DMS 273 treated with DMSO at 0.1 percent for 48 hours (cell line): Measurements from ENCODE around the gene STK16.

ENCODE experiments used
- DNase-seq: peaks from one replicate; lab custom pipeline; 2025; lab: John Stamatoyannopoulos, UW

STK16 gene

DNA sequence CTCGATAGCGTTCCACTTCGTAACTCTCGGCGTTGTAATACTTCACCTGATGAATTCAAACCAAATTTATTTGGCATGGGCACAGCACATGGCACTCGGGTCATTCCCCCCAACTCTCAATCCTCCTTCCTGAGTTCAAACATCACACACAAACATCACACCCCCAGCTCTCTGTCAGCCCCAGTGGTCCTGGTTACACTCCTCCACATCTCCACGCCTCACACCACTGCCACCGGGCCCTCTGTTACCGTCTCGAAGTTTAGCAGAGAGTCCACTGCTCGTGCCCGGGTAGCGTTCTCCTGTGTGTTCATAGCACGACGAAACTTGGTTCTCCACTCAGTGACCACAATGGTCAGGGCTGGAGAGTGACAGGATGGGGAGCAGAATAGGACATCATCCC lies 31.1 kb upstream of the STK16 start:
- DNase-seq = no peak

DNA sequence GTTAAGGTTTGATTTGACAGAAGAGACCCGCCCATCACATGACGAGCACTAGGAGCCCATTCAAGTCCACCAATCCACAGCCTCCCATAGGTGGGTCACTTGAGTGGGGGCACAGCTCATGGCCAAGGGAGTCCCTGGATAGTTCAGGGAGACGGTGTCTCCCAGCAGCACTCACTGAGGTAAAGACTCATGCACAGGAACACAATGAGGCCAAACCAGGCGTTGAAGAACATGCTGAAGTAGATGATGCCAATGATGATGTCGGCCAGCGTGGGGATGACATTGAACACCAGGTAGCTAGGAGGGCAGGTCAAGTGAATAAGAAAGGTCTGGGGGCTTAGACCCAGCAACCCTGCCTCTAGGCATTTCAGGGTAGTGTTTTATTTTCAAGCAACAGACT lies 30.5 kb upstream of the STK16 start:
- no peak for DNase-seq

DNA sequence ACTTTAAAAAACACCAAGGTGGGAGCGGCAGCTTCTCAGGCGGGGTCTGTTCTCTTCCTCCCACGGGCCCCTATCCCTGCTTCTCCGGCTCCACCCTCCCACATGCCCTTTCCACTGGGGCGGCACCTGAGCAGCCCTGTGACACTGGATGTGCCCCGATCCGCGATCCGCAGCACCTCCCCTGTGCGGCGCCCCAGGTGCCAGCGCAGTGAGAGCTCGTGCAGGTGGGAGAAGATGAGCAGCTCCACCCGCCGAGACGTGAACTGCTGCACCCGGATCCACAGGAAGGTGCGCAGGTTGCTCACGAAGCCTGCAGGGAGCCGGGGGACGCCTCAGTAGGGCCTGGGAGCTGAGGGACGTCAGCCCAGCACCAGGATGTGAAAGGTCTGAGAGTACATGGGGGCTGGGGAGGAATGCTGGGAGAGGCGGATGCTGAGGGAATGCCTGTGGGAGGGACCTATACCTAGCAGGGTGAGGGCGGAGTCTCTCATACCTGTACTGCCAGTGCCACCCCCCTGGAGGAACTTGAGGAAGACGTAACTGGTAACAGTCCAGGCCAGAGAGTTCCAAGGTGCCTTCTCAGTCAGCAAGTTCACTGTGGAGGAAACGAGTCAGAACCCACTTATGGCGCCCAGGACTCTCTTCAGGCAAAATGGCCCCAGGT lies 29.3 kb upstream of the STK16 start:
- no peak for DNase-seq

DNA sequence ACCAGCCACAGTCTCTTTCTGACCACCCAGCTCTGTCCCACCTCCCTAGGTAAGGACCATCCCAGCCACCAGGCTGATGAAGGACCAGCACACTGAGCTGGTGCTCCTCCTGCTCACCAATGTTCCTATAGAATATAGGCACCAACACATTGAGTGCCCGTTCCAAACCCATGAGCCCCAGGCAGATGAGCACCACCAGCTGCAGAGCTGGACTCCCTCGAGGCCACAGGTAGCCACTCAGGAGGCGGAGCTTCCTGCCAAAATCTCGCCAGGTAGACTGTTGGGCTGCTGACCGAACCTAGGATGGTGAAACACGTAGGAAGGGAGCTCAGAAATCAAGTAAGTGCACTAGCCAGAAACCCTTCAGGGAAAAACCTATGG lies 28.8 kb upstream of the STK16 start:
- no peak for DNase-seq

DNA sequence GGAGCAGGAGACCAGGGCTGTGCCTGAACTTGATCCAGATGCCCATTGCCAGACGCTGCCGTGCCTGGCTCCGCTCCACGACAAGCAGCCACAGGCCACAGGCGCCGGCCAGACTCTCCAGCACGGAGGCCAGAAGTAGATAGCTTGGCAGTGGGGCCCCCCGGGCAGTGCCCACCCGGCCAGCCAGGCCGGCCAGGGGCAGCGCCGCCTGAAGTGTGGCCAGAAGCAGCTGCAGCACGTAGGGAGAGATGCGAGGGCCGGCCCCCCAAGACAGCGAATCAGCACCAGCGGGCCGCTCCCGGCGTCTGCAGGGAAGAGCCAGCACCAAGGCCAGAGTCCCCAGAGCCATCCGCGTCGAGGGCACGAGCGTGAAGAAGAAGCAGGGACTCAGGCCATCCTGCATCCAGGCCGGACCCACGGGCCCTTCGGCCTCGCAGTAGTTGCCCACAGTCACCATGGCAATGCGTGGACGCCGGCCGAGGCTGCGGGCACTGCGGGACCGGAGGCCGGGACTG lies 27.0 kb upstream of the STK16 start:
- peak; percentile 81 for DNase-seq

DNA sequence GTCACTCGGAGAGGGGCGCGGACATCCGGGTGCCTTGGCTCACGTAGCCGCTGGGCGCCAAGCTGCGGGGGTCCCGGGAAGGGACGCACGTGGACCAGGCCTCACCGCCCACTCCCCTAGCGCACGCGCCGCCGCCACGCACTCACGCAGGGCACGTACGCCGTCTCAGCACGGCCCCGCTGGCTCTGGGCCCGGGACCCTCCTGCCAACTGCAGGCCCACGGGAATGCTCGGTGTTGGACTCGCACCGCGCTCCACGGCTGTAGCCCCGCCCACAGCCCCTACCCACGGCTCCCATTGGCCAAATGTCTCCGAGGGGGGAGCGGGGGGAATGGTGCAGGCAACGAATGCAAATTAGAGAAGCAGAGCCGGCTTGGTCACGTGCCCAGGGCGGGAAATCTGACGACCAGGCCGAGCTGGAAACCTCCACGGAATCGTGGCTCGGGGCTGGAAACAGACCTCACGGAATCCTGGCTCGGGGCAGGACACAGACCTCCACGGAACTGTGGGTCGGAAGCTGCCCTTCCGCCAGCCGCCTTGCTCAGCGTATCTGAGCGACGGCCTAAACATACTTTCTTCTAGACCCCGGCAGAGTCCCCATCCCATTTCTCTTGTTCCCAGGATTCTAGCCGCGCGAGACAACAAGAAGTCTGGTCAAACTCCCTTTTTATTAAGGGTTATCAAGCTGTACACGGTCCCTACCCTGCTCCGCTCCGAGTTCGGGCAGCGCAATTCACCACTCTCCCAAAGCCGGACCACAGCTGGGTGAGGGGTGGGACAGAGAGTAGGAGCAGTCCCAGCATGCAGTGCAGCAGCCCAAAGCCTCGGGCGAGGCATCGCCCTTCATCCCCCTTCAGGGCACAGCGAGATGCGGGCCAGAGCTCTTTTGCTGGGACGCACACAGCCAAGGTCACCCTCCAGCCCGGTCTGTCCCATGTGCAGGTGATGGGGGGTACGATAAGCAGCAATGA lies 26.3 kb upstream of the STK16 start, which contains the start of gene ABCB6:
Gene ABCB6 (minus strand): TSS at position 227 of the 970 bp plus-strand sequence. CDS start 285 bp downstream, outside the sequence.
- DNase-seq = peak; percentile 73

DNA sequence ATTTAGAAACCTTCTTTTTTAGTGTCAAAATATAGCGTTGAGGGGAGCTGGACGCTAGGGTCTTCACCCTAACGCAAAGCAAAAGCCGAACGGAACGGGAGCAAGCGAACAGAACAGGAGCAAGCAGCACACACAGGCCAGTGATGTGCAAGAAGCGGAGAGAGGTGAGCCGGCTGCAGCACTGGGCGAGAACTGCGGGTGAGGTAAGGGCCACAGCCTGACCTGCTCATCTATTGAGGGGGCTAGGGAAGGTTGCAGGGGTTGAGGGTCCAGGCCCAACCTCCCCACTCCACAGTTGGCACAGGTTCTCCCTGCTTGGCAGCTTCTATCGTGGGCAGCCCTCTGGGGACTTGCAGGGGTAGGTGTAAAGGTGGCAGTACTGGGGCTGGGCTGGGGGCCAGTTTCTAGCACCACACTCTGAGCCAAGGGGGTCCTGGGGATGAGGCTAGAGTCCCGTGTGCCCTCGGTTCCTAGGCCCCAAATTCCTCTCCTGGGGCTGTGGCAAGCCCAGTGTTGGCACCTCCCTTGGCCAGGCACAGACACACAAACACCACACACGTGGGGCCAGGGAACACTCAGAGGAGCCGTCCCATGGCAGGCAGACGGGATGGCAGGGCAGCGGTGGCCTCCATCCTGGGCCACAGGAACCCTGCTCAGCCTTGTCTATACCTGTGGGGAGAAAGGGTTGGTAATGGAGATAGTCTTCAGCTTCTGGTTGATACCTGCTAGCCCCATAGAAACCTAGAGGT lies 25.3 kb upstream of the STK16 start:
- DNase-seq = no peak

DNA sequence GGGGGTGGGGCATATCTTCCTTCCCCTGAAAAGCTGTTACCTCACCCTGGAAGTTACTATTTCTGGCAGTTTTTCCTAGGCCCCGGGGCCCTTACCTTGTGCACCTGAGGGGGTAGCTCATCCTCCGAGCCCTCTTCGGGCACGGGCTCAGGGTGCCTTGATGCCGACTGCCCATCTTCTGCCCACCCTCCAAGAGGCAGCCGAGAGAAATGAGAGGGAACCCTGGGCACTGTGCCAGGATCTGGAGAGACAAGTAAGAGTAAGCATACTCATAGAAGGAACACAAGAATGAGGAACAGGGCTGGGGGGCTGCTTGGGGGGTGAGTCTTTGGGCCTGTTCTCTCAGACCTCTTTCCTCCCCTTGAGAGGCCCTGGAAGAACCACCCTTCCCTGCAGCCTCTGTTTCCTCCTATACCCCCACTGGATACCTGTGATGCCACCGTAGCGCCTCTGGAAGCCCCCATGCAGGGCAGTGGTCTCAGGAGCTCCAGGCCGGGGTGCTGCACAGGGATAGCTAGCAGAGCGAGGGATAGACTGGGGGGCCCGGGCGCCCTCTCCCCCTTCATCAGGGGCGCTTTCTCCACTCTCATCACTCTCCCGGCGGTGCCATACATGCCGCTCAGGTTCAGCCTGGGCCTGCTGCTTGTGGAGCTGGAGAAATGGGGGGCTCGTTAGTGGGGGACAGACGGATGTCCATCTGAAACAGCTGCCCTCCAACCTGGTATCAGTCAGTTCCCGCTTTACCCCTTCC lies 24.5 kb upstream of the STK16 start:
- no peak for DNase-seq

DNA sequence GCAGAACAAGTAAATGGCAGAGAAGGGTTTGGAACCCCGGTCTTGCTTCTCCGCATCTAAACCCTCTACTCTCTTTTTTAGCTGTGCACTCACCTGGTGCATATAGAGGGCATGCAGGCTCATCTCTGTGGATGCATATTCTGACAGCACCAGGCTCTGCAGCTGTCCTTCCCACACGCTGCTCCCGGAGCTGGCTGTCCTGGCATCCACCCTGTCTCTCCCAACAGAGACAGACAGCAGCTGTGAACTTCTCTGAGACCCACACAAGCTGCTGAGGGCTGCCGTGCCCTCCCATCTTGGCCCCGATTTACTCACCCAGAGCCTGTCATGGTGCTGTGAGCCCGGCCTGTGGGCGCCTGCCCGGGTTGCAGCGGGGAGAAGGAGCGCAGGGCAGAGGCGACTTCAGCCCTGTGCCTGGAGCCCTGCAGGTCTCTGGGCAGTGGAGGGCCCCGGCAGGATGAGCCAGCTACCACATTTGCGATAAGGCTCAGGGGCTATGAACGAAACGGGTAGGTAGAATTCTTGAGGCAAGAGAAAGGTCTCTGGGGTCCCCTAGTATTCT lies 23.2 kb upstream of the STK16 start:
- peak; percentile 31 for DNase-seq

DNA sequence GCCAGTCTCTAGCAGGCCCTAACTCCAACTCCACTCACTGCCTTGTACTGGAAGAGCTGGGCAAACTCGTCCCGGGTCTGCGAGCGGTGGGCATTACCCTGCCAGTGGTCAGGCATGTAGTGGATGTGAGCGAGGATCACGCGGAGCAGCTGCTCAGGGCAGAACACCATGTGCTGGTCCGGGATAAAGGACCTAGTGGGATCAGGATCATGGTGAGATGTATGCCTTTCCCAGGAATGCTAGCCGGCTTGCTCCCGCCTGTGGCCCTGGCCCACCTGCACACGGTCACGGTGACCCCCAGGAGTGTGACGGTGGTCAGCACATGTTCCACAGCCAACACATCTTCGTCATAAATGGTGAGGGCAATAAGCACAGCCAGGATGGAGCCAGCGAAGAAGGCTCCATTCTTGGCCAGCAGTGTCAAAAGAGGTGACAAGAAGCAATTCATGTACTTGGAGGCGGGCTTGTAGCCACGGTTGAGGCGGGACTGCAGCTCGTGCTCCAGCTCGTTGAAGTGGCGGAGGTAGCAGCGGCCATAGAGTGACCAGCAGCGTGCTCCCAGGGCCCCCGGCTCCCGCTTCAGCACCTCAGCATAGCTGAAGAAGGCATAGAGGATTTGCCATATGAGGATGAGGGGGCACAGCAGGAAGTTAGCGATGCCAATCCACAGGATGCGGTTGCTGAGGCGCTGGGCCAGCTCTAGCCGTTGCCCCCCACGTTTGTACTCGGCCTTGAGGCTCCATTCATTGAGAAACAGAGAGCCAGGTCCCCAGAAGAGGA lies 21.3 kb upstream of the STK16 start:
- no peak for DNase-seq

DNA sequence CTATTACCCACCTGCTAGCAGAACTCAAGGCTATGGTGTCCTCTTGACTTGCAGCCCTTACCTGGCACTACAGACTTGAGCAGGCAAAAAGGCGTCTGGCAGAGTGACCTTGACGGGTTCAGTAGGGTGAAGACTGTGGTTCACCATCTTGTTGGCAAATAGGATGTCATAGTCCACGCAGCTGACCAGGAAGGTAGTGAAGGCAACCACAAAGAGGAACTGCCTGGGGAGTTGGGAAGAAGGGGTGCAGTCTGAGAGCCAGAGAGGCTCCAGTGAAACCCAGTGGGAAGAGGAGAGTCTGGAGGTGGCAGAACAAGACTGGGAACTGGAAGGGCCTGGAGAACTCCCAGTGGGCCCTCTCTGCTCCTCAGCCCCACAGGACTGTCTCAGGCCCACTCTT lies 19.9 kb upstream of the STK16 start:
- DNase-seq = no peak

DNA sequence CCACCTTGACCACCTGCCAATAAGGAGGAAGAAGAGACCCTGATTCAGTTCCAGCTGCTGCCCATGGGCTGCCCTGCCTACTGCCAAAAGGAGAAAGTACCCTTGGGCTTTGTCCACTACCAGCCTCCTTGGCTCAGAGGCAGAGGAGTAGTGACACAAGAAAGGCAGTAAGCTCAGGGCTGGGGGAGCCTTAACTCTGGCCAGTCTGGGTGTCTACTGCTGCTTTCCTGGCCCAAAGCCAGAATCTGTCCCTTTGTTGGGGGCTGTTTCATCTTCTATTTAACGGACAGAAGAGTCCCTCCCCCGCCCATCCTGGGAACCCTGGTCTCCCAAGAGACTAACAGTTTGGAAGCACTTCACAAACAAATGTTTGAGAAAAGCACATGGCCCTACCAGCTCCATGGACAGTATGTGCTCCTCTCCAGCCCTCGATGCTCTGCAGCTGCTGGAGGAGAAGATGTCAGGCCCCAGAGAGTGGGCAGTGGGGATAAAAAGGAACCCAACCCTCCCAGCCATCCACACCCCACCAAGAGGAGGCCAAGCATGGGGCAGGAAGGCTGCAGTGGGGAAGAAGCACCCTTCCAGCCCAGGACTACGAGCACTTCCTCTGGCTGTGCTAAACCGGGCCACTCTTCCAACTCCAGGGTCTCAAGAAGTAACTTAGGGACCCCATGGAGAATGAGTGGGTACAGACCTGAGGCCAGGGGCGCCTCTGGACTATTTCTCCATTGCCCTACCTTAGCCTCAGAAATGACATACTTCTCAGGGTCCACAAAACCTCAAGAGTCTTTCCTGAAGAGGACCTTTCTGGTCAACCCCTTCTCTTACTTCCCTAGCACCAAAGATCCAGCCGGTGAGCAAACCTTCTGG lies 17.0 kb upstream of the STK16 start:
- no peak for DNase-seq

DNA sequence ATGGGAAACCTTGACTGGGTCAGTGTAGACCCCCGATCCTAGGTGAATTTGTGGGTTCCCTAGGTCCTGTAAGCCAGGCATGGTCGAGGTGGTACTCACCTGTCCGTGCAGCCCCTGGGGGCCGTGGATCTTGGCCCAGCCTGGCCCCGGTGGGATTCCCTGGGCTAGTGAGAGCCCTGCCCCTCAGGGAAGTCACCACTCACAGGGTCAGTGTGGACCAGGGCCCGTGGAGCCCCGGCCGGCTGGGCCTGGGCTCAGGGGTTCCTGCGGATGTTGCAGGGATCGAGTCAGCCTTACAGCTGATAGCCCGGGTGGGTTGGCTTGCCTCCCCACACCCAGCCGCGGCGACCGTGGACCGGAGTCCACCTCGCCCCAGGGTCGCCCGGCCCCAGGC lies 16.4 kb upstream of the STK16 start:
- no peak for DNase-seq

DNA sequence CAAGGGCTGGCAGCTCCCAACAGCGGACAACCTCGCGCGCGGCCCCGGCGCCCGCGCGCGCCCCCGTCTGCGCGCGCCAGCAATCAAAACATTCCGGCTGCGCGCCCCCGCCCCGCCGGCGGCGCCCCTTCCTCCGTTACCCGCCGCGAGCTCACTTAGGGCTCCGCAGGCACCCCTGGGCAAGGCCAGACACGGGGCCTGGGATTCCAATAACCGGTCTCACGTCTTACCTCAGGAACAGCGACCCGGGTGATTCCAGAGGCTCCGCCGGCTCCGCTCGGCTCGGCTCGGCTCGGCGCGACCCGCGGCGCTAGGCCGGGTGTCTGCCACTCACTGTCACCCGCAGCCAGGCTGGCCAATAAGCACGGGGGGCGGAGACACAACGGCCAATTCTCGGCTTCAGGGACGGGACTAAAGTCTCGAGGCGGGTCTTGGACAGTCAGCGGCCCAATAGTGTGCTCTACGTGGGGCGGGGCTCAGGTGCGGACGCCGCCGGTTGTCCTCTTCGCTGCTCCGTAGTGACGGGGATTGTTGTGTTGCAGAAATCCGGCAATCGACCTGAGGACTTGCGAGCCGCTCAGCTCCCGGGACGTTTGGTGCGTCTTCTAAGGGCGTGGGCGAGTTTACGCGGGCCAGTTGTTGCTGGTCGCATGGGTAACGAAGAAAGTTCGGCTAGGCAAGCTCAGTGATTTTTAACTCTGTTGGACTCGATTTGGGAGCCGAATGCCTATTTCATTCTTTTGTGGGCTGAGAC lies 15.8 kb upstream of the STK16 start, which contains the start of the genes ANKZF1 and ATG9A:
Gene ANKZF1 (plus strand): TSS at position 502 of the 754 bp plus-strand sequence. CDS start 452 bp downstream, outside the sequence.
Gene ATG9A (minus strand): TSS at position 332 of the 754 bp plus-strand sequence. CDS start 1,612 bp downstream, outside the sequence.
- DNase-seq = peak; percentile 97

DNA sequence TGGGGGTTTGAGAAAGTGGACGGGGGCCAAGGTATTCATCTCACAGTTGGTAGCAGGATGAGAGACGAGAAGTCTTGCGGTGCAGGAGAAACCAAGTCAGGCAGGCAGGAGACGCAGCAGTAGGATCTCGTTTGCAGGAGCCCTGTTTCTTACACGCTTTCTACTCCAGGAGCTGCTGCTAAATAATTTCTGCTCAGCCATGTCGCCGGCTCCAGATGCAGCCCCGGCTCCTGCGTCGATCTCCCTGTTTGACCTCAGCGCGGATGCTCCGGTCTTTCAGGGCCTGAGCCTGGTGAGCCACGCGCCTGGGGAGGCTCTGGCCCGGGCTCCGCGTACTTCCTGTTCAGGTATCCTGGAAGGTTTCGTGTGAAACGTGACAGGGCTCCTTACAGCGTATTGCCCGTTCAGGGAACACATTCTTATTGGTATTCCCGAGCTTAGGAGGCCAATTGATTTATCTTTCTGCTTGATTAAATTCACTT lies 15.2 kb upstream of the STK16 start:
- no peak for DNase-seq

DNA sequence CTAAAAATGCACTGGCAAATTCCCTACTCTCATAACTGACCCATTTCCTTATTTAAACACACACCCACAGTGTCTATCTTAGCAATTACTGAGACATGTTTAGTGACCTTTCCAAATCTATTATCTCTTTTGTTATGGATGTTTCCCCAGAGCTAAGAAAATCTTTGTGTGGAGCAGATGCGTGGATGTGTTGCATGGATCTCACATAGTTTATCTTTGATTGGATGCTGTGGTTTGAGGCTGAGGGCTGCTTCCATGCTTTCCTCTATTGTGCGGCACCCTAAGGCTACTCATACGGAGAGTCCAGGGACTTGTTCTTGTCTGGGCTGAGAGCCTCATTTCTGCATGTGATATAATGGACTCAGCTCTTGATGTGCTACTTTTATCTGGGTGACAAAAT lies 10.9 kb upstream of the STK16 start:
- no peak for DNase-seq

DNA sequence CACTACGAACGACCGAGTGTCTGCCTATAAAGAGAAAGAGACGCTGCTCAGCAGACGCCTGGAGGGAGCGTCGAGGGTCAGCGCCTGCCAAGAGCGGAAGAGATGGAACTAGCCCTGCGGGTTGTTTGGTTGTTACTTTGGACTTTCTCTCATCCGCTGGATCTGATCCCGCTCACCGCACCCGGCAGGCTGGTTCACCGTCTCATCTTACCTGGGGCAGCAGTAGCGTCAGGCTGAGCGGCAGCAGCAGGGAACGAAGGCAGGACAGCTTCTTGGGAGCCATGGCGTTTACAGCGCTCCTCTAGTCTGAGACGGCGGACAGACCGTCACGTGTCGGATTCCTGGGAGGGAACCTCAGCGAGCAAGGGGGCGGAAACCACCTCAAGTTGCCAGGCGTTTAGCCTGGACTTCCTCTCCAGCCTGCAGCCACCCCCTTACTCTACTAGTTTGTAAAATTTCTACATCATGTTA lies 2.0 kb upstream of the STK16 start:
- no peak for DNase-seq

DNA sequence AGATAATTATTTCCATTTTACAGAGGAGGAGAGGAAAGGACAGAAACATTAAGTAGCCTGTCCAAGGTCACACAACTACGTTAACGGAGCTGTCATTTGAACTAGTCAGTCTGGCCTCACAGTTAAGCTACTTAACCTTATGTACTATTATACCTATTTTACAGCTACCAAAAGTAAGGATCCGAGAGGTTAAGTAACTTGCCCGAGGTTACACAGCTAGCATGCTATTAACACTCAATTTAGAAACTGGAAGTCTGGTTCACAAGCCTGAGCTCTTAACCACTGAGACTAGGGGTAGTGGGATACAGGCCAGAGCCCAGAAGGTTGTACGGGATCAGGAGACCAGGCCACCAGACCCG lies 511 bp upstream of the STK16 start:
- no peak for DNase-seq
